Prostate gland (tissue), 2 donors: Measurements from ENCODE around the gene NKX2-4. TPM values are rescaled to one million over a fixed set of nuclear protein-coding genes. Genes with fewer than 3 reads are reported as not detected.

Experiments
- DNase-seq: peaks from one replicate; pipeline ENCODE4 v3.0.0-alpha.2; 2019; ENCODE audit warnings: low spot score
- H3K27ac ChIP-seq, 2 donors: fragments of 200-600 bp; sonication (generic); 2 replicates each; pipeline ENCODE4 v1.5.1; 2017 to 2019
- H3K27me3 ChIP-seq: fragments of 200-600 bp; sonication (generic); replicated peaks from 2 replicates; pipeline ENCODE4 v1.5.1; 2019; ENCODE audit not compliant: insufficient read depth
- H3K36me3 ChIP-seq, 2 donors: fragments of 200-600 bp; sonication (generic); 1 replicate in 1 of 2; 2 replicates in 1 of 2; pipeline versions ENCODE4 v1.5.1 to v1.8.1; 2017 to 2019
- H3K4me1 ChIP-seq: fragments of 200-600 bp; sonication (generic); replicated peaks from 2 replicates; pipeline ENCODE4 v1.5.1; 2019
- H3K4me3 ChIP-seq, 2 donors: fragments of 200-600 bp; sonication (generic); 2 replicates each; pipeline ENCODE4 v1.5.1; 2017 to 2019
- H3K9me3 ChIP-seq: fragments of 200-600 bp; sonication (generic); 2 replicates; pipeline ENCODE4 v1.5.1; 2017
- POLR2A ChIP-seq: fragments of 450-650 bp; IDR thresholded peaks from one replicate; pipeline ENCODE4 v1.6.1; 2016; ENCODE audit warnings: antibody characterized with exemption, mild to moderate bottlenecking
- POLR2AphosphoS5 ChIP-seq: sonication (generic); formaldehyde crosslinking; IDR thresholded peaks from one replicate; pipeline ENCODE4 v1.6.1; 2017; ENCODE audit warnings: antibody characterized with exemption
- WGBS: methylation state at CpG from one replicate; pipeline ENCODE4 v1.1.5; 2018; 5-methylcytosine and 5-hydroxymethylcytosine counted together
- intact Hi-C: fragments of 100-400 bp; cut with DNase I; formaldehyde crosslinking; loops from one replicate; pipeline ENCODE4 v1.14.2; 2022
- total RNA-seq, 2 donors: library from RNA; depleted of rRNA; stranded (reverse); fragments of >200 nt; gene quantifications; one replicate each; pipeline ENCODE4 v1.1.0, GENCODE V29; 2016
- TF ChIP-seq, protein P1 (sequence below), 4 experiments: fragments of 200-600 bp in 2 of 4; fragments of 450-650 bp in 2 of 4; sonication (generic) in 2 of 4; IDR thresholded peaks; 1 replicate in 3 of 4; 2 replicates in 1 of 4; pipeline ENCODE4 v1.5.1; 2016 to 2019; ENCODE audit warnings: antibody characterized with exemption in 4 of 4, mild to moderate bottlenecking in 2 of 4, moderate library complexity in 2 of 4

Gene NKX2-4
- total RNA-seq, 2 donors from 2014 or later: 3.9 TPM; not detected in 1

DNA sequence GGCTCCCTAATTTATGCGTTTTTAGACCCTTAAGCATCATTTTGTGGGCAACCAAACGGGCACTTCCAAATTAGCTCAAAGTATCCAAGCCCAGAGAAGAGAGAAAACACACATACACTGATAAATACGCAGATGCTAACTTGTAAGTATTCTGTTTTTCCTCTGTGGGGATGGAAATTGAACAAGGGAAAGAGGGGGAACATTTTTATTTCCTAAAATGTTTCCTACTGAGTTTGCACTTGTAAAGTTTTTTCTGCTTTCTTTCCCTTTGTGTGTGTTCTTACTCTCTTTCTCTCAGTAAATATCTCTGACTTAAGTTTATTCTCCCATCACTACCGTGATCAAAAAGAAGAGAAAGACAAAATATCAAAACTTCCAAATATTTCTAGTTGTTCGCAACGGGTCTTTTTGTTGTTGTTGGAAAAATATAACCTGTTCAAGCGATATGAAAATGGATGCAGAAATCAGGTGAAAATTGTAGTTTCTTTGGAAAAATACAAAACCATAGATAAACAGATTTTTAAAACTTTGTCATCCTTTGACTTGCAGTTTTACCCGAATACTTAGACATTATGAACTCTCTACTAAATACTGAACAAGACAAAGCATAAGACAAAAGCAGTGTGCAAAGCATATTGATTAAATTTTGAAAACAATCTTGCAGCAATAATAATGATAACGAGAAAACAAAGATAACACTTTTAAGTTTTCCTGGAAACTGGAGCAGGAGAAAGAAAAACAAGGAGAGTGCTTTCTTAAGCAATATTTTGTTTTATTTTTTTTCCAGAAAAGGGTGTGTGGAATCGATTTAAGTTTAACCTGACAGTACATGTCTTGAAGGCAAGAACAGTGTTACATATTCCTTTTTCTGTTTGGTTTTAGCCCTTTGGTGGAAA, 1.0 kb upstream of the NKX2-4 start:
- Histone ChIP-seq H3K9me3 (no peaks in the 10 kb centered on the region), H3K27me3 (peaks cover 43% of the 10 kb centered on the region), H3K27ac (no peak overlapping the region), H3K36me3 (no peaks in the 10 kb centered on the region), H3K4me3 (no peak overlapping the region), H3K4me1 (no peaks in the 10 kb centered on the region)
- WGBS: 27% methylated on average over 10 of the region's 10 CpGs
- TF ChIP-seq POLR2A (no peak), POLR2AphosphoS5 (no peak)
- TF ChIP-seq, protein P1, sequence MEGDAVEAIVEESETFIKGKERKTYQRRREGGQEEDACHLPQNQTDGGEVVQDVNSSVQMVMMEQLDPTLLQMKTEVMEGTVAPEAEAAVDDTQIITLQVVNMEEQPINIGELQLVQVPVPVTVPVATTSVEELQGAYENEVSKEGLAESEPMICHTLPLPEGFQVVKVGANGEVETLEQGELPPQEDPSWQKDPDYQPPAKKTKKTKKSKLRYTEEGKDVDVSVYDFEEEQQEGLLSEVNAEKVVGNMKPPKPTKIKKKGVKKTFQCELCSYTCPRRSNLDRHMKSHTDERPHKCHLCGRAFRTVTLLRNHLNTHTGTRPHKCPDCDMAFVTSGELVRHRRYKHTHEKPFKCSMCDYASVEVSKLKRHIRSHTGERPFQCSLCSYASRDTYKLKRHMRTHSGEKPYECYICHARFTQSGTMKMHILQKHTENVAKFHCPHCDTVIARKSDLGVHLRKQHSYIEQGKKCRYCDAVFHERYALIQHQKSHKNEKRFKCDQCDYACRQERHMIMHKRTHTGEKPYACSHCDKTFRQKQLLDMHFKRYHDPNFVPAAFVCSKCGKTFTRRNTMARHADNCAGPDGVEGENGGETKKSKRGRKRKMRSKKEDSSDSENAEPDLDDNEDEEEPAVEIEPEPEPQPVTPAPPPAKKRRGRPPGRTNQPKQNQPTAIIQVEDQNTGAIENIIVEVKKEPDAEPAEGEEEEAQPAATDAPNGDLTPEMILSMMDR (IDR thresholded peaks at IDR 0.05): no peak
- DNase-seq: no peak
- intact Hi-C loops: no loop called here

DNA sequence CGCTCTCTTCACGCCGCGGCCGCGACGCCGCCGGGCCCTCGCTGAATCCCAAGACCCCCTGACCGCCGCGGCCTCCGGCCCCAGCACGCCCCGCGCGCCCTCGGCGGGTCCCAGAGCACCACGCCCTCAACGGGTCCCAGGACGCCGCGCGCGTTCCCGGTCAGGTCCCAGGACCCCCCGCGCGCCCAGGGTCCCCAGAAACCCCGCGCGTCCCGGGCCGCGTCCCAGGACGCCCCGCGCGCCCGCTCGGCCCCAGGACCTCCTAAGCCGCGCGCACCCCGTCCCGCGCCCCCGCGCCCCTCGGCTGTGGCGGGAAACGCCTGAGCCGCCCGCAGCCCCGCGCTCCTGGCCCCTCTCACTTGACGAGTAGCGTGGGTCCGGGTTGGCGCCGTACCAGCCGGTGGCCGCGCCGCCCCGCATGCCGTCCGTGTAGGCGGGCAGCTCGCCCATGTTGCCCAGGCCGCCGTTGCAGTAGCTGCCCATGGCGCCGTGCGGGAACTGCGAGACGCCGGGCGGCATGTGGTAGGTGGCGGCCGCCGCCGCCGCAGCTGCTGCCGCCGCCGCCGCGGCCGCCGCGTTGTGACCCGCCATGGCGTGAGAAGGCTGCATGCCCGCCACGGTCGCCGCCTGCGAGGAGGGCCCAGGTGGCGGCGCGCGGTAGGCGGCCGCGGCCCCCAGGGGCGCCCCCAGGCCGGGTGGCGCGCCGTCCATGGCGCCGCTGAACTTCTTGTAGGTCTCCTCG, 556 bp downstream of the NKX2-4 start:
- Histone ChIP-seq H3K4me1 (no peaks in the 10 kb centered on the region), H3K27ac (no peak overlapping the region), H3K4me3 (no peak overlapping the region), H3K27me3 (peaks cover 59% of the 10 kb centered on the region), H3K36me3 (no peaks in the 10 kb centered on the region), H3K9me3 (no peaks in the 10 kb centered on the region)
- TF ChIP-seq, protein P1 (IDR thresholded peaks at IDR 0.05): no peak
- TF ChIP-seq POLR2A (no peak), POLR2AphosphoS5 (no peak)
- whole genome bisulfite sequencing: 0% methylated on average over 6 of the region's 116 CpGs
- DNase-seq: no peak
- intact Hi-C loops: no loop called here

DNA sequence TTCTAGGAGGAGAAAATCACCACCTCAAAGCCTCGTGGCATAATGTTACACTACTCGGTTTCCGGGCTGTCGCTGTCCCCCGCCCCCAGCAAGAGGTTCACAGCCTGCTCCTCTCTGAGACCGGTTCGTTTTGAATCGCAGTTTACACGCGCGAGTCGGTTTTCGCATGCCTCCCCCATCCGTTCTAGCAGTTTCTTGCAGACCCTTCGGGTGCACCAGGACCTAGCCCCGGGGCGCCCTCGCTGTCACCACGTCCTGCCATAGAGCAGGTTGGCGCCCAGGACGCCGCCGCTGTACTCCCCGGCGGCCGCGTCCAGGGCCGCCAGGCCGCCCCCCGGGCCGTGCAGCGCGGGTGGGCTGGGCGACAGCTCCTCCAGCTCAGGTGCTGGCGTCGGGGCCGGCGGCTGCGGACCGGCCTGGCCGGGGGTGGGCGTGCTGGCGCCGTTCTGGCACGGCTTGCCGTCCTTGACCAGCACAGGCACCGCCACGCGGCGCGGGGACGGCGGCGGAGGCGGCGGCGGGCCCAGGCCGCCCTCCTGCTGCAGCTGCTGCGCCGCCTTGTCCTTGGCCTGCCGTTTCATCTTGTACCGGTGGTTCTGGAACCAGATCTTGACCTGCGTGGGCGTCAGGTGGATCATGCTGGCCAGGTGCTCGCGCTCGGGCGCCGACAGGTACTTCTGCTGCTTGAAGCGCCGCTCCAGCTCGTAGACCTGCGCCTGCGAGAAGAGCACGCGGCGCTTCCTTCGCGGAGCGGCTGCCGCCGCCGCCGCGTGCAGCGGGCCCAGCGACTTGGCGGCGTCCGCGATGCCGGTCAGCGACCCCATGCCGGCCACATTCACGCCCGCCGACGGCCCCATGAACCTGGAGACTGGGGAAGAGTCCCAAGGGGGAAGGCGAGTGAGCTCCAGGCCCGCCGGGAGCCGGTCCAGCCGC, 1.4 kb downstream of the NKX2-4 start:
- WGBS: 8% methylated on average over 82 of the region's 103 CpGs
- Histone ChIP-seq H3K27me3 (peaks cover 58% of the 10 kb centered on the region), H3K27ac (no peak overlapping the region), H3K36me3 (no peaks in the 10 kb centered on the region), H3K4me3 (no peak overlapping the region), H3K4me1 (no peaks in the 10 kb centered on the region), H3K9me3 (no peaks in the 10 kb centered on the region)
- intact Hi-C loops: no loop called here
- DNase-seq: no peak
- no peak for TF ChIP-seq POLR2A
- TF ChIP-seq, protein P1 (IDR thresholded peaks at IDR 0.05): no peak
- TF ChIP-seq POLR2AphosphoS5: no peak

DNA sequence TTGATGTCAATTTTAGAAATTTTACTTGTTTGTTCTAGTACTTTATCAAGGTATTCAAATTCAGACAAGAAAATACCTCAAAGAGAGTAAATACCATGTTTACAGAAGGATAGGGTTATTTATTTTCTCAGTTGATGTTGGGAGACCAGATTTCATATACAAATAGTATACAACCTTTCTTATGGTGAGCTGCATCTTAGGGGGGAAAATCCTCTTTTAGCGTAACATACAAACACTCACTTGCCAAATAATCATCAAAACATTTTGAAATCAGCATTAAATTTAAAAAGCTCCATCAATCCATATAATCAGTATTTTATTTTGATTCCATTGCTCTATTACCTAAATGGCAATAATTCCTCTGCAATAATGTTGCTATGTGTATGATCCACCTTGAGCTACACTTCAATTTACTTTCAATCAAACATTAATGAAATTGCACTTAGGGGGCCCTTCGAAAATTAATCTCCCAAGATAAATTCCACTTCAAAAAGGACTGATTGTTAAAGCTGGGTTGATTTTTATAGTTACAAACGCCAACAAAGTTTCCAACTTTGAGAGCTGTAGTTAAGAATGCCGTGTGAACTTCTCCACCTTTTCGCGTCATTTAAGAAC, 2.2 kb downstream of the NKX2-4 start:
- H3K9me3 ChIP-seq: no peaks in the 10 kb centered on the region
- no peaks in the 10 kb centered on the region for H3K36me3 ChIP-seq
- intact Hi-C loops: no loop called here
- H3K27ac ChIP-seq: no peak overlapping the region
- no peaks in the 10 kb centered on the region for H3K4me1 ChIP-seq
- DNase-seq: no peak
- H3K4me3 ChIP-seq: no peak overlapping the region
- 25% methylated on average over 6 of the region's 6 CpGs for WGBS
- H3K27me3 ChIP-seq: peaks cover 52% of the 10 kb centered on the region
- TF ChIP-seq POLR2A (no peak), POLR2AphosphoS5 (no peak)
